Fibroblast of skin of right biceps (primary cell): Measurements from ENCODE around the gene METTL15.
"Not testable (repeated sequence)": the region's sequence is repeated elsewhere in the genome, so short reads cannot be mapped to it uniquely, and the experiment has no call there.

Experiments used
- DNase-seq: peaks from one replicate; pipeline ENCODE4 v3.0.0-alpha.2; 2013

Gene METTL15, protein sequence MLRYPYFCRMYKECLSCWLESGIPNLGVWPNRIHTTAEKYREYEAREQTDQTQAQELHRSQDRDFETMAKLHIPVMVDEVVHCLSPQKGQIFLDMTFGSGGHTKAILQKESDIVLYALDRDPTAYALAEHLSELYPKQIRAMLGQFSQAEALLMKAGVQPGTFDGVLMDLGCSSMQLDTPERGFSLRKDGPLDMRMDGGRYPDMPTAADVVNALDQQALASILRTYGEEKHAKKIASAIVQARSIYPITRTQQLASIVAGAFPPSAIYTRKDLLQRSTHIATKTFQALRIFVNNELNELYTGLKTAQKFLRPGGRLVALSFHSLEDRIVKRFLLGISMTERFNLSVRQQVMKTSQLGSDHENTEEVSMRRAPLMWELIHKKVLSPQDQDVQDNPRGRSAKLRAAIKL

DNA sequence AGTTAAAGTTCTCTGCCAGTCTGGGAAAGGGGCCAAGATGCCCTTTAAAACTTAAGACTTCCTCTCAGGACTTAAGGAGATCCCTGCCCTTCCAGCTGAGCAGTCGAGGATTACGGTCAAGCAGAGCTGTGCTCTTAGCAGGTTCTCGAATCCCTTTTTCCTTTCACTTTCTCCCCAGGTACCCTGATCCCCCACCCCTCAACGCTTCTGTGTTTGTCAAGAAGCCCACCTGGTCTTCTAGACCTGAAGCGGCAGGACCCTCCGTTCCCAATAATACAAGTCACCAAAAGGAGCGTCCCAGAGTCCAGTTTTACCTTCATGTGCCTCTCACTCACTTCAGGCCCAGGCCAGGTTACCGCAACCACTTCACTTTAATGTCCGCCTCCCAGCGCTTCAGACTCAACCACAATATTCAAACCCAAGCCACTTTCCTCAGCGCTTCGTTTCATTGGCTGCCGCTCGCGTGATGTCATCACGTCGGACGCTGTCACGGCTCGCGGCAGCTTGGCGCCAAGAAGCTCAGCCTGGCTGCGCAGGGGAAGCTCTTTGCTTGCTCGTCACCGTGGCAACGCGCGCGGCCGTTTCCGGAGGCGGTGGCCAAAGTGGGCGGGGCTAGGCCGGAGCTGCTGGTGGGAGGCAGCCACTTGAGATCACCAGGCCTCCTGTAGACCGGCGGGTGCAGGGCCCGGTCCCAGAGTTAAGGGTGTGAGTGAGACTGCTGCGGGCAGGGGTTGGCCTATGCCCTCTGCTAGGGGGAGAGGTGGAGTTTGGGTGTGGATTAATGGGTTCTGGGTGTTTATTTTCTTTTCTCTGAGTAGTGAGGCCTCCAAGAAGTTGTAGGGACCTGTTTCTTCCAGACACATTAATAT is at the start of gene METTL15, which contains the start of gene KIF18A:
METTL15 (plus strand) TSS at position 639 of the 869 bp plus-strand sequence. CDS start 4,947 bp downstream, outside the sequence.
KIF18A (minus strand) TSS at position 407 of the 869 bp plus-strand sequence. CDS start 10,209 bp downstream, outside the sequence.
- DNase-seq: peak; percentile 99

DNA sequence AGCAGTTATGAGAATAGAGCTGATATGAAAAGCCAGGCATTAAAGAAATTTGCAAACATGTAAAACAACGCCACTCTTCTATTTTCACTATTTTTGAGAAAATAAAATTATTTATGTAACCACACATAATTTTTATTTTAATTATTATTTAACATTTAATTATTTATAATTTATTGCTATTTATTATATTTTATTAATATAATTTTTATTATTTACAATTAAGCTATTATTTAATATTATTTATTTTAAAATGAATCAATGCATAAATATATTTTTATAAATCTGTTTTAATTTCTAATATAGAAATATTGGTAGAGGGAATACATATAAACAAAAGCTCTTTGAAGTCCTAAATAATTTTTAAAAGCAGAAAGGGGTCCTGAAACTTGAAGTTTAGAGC is 36.9 kb upstream of the METTL15 start:
- no peak for DNase-seq

DNA sequence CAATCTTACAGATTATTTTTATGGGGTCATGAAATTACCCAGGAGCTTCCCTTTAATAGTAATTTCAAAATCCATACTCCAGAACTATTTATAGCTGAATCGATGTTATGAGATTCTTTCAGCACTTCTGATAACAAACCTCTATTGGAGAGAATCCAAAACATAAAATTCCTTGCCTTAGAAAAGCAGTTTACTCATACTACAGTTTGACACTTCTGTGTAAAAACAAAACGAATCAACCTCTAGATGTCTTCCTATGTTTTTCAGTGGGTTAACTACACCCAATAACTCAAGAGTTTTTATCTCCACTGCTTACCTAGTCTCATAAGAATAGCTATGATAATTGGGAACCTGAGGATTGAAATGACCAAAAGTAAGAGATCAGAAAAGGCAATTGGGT is 35.9 kb upstream of the METTL15 start:
- DNase-seq: peak; percentile 74

DNA sequence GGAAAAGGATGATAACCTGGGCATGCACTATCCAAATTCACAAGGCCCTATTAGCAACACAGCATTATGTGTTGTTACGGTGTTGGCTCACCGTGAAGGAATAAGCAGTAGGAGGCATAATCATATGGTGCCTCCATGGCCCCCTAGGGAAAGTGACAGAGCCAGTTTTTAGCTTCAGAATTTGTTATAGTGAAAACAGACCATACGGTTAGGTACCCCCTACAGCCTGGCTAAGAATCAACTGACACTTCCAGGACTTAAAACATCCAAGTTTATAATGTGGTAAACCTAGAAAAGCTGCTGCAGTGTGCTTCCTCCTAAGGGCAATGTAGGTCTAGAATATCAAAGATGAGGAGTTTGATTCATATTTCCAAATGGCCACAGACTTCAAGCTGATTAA is 30.7 kb upstream of the METTL15 start:
- DNase-seq: no peak

DNA sequence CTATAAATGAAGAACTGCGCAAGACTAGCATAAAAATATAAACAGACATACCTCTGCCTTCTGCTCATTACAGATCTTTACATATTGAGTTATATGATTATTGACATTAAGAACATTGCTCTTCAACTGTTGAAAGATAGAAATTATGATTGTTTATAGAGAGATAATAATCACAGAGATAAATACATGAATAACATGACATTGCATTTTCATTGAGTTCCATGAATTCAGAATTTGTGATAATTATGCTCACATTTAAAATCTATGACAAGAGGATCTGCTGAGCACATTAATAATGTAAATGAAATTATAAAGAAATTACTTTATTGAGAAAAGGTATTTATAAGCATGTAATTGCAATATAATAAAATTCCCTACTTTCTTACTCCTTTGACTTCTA is 25.1 kb upstream of the METTL15 start:
- no peak for DNase-seq

DNA sequence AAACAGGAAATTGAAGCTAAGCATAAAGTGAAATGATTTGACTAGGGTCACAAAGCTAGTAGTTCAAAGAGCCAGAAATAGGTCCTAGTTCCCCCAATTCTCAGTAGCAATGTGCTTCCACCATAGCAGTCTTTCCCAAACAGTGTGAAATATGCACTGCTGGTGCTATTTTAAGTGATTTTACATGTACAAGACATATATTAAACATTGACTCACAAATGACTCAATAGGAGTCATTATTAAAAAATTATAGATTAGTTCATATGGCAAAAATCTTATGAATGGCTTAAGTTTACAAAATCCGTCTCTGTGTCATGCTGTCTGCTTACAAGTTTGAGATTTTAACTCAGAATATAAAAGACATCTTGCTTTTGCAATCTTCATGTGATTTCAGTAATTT is 21.6 kb upstream of the METTL15 start:
- DNase-seq: peak; percentile 90

DNA sequence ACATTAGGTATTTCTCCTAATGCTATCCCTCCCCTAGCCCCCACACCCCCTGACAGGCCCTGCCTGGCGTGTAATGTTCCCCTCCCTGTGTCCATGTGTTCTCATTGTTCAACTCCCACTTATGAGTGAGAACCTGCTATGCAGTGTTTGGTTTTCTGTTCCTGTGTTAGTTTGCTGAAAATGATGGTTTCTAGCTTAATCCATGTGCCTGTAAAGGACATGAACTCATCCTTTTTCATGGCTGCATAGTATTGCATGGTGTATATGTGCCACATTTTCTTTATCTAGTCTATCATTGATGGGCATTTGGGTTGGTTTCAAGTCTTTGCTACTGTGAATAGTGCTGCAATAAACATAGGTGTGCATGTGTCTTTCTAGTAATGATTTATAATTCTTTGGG is 21.0 kb upstream of the METTL15 start:
- DNase-seq: not testable (repeated sequence)

DNA sequence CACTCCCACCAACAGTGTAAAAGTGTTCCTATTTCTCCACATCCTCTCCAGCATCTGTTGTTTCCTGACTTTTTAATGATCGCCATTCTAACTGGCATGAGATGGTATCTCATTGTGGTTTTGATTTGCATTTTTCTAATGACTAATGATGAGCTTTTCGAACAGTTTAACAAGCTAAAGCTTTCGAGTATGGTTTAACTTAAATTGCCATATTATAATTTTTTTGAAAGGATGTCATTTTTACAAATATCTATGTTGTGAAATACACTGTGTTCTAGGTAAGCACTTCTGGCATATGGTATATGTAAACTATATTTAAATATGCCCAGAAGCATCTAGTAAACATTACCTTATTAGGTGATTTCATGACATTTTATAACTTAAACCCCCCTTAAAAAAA is 20.5 kb upstream of the METTL15 start:
- DNase-seq: peak; percentile 38

DNA sequence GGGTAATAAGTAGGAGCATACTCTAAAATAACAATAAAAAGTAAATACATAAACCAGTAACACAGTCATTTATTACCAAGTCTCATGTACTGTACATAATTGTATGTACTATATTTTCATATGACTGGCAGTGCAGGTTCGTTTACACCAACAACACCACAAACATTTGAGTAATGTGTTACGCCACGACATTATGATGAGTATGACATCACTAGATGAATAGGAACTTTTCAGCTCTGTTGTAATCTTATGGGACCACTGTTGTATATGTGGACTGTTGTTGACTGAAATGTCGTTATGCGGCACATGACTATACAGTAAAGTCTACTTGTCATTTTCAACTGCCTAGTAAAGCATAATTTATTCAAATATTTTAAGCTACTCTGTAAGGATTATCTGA is 18.8 kb upstream of the METTL15 start:
- DNase-seq: peak; percentile 37

DNA sequence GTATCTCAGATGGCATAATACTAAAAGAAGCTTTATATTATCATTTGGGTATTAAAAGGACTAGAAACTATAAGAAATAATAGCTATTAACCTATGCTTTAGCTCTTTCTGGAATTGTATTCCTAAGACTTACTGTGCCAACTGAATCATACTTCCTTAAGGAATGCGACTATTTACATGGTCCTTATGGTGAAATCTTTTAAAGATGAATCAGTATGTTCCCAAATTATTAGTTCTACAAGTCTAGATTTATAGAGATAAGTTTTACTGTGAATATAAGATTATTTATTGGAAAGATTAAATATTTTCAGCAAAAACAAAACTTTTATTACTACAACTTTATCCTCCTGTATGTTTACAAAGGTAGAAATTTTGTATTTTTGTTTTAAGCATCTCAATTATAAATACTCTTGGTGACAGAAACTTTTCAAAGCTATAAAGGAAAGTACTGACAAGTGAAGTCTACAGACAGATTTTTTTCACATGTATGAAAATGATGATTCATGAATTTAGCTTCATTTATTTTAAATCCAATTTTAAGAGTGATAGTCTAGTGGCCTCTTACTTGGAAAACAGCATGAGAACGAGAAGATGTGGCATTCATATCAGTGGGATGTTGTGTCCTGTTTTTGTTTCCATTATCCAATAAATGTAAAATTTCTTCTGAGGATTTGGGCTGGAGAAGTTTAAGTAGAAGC is 18.0 kb upstream of the METTL15 start:
- DNase-seq: peak; percentile 77

DNA sequence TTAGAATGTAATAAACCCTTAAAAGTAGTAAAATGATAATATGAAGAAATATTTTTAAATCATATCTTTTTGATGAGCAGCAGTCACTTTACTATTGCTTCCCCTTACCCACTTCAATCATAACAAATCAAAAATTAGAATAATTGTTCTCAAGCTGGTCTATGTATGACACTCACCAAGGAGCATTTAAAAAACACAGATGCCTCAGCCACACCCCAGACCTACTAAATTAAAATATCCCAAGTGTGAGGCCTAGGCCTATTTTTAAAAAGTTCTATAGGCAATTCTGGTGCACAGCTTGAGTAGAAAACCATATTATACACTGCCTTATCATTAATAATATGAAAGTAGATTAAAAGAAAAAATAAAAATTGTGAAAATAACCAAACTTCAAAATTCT is 15.4 kb upstream of the METTL15 start:
- DNase-seq: no peak

DNA sequence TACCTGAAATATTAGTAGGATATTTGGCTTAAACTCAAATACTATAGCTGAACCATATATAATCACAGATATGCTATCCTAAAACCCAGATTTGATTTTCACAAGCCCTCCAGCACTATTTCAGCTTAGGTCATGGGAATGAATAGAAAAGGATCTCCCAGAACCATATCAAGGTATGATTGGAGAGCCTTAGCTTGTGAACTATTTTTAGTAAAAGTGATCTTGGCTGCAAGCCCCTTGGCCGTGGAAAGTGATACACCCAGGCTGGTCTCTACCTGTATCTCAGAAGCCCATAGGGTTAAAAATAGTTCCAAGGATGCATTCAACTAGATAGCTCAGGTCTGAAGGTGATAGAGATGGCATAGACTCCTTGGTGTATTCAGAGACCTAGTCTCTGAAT is 9.9 kb upstream of the METTL15 start:
- no peak for DNase-seq

DNA sequence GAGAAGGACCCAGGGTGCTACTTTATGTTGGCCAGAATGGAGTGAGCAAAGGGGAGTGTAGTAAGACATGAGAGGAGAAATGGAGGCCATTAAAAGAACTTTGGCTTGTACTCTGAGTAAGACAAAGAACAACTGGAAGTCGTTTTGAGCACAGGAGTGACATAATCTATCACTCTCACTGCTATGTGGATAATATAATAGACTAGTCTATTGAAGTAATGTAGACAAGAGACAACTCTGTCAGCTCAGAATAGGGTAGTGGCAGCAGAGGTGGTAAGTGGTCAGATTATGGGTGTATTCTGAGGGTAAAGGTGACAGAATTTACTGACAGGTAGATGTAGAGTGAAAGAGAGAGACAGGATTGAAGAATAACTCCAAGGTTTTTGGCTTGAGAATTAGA is 8.5 kb upstream of the METTL15 start:
- no peak for DNase-seq

DNA sequence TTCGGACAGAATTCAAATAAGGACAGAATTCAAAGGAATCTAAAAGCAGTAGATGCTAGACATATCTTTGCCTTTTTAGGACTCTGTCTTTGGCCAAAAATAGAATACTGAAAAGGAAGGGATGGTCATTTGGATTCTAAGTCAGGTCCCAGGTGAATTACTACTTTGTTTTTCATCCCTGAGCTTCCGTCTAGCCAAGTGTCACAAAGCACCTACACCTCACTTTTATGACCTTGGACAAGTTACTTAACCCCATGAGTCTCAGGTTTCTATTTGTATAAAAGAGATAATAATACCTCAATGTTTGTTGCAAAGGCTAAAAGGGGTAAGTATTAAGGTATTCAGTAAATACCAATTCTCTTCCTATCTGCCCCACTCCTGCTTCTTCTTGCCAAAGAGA is 7.5 kb upstream of the METTL15 start:
- no peak for DNase-seq

DNA sequence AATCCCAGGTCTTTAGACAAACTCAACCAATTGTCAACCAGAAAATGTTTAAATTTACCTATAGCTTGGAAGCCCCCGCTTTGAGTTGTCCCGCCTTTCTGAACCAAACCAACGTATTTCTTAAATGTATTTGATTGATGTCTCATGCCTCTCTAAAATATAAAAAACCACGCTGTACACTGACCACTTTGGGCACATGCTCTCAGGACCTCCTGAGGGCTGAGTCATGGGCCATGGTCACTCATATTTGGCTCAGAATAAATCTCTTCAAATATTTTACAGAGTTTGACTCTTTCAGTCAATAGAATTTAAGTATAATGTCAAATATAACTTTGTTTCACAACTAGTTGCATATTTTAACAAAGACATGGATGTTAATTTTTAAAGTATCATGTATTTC is 5.9 kb upstream of the METTL15 start:
- DNase-seq: not testable (repeated sequence)

DNA sequence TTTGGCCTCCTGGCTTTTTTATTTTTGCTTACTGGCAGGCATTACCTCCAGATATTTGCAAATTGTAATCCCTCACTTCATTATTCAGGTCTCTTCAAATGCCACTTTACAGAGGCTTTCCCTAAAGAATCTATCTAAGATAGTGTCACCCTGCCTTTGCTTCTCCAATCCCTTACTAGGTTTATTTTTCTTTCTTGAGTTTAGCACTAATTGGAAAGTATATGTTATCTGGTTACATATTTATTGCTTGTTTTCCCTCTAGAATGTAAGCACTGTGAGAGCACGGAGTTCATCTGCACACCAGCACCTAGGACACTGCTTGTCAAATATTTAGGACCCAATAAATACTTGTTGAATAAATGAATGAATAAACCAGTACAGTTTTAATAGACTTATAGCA is 3.8 kb upstream of the METTL15 start:
- no peak for DNase-seq

DNA sequence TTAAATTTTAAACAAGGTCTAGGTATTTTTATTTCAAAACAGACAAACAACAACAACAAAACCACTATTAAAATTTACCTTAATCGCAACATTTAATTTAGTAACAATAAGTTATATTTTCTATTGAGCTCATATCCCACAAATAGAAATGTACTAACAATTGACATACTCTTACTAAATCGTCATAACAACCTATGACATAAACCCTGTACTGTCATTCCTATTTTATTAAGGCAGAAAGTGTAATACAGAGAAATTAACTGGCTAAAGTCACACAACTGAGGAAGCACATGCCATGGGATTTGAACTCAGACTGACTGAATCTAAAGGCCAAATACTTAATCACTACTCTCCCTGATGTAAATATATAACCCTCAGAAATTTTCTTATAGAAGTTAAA is 3.2 kb upstream of the METTL15 start:
- DNase-seq: no peak

DNA sequence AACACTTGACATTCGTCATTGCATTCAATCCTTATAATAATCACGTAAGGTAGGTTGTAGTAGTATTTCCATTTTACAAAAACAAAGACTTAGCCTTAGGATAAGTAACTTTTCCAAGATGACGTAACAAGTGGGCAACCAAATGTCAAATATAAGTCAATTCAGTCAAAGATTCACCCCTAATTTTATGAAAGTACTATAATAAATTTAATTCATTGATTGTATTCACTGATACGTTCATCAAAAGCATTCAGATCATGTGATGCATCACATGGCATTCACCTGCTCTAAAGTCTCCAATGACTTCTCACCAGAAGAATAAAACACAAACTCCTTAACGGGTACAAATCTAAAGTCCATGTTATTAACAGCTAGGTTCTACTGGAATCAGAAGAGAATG is 2.3 kb upstream of the METTL15 start:
- DNase-seq: no peak

DNA sequence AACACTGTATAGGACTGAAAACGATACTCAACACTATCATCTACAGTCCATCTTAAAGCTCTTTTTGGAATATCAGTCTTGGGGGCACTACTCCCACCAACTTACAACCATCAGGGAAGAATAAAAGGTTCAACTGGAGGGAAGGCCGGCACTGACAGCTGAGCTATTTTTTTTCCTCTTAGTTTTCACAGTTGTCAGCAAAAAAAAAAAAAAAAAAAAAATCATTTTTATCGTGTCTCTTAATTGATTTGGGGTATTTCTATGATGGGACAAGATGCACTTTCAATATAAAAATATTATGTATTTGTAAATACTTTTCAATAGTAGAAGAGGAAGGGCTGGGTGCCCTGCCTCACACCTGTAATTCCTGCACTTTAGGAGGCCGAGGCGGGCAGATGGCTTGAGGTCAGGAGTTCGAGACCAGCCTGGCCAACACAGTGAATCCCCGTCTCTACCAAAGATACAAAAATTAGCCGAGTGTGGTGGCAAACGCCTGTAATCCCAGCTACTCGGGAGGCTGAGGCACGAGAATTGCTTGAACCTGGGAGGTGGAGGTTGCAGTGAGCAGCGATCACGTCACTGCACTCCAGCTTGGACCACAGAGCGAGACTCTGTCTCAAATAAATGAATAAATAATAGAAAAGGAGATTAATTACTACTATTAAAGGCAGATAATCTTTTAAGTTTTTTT is 1.7 kb upstream of the METTL15 start:
- DNase-seq: no peak

DNA sequence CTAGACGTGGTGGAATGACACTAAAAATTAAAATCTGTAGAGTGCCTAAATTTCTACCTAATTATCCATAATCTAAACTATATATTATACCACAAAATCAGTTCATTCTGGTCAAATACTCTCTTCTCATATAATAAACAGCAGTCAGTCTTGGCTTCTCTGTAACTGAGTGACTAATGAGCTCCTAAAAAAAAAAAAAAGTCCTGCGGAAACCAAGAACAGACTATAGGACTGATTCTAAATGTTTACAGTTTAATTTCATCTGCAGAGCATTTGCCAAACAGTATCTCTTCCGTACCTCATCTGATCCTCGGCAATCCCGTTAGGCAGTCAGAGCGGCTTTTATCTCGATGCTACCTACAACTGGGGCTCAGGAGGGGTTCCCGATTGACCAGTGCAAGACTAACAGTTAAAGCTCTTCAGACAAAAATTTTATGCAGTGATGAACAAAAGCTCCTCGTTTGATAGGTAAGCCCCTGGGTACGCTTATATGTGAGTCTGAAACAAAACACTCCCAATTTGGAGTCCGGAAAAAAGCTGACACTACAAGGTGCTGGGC is 918 bp upstream of the METTL15 start:
- DNase-seq: peak; percentile 36

DNA sequence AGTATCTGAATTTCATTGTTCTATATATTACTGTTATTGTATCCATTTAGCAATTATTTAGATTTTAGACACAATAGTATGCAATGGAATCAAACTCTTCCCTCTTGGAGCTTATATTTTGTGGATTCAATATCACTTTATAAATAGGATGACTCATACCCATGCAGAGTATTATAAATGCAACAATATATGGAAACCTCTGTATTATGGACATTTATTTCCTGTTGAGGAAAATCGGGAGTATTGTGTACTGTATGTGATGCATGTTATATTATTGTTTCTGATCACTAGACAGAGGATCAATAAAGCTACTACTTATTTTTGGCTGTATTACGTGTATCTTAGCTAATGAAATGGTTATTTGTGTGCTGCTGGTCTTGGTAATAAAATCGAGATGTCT is 770 bp downstream of the METTL15 start:
- DNase-seq: no peak

DNA sequence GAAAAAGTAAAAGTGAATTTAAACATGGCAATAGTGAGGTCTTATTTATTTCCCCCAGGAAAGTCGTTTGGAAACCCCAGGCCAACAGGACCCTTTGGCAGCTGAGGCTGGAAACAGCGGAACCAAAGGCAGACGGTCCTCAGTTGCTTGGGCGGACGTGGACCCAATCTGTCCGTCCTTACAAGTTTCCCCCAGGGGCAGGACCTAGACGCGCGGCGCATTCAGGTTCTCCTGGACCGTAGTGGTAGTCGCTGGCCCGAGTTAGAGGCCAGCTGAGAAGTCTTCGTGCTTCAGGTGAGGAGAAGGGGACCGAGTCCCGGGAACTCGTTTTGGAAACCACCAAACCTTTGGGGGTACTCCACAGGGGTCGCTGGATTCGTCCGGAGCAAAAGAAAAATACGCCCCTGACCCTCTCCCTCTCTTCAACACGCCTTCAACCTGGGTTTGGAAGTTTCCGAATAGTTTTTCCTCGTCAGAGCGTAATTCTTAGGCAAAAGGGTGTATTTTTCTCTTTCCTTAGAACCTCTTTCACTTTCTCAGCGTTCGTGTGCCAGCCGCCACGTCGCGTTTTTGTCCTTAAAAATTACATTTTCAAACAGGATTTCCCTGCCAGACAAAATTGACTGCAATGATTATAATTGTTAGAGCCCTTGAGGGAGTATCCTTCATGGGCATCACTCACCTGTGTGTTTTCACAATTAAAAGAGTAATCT is 2.1 kb downstream of the METTL15 start:
- DNase-seq: peak; percentile 82
